ENCODE measurements around the gene SAFB2.

DNA sequence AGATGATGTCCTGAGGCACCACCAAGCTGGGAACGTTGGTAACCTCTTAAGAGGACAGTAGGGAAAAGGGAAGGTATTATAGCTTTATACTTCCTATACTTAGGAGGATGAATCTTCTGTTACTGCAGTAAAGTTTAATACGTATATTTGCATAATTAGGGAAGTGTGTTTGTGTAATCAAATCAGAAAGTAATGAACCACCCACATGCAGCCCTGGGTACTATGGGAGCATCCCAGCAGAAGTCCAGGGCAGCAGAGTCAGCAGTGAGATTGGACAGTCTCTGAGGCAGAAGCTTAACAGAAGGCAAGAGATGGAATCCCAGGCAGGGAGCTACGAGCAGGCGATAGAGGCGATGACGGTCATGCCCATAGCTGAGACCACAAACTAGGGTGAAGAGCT is 12.9 kb upstream of the SAFB2 start:
- TF ChIP-seq, protein P1, sequence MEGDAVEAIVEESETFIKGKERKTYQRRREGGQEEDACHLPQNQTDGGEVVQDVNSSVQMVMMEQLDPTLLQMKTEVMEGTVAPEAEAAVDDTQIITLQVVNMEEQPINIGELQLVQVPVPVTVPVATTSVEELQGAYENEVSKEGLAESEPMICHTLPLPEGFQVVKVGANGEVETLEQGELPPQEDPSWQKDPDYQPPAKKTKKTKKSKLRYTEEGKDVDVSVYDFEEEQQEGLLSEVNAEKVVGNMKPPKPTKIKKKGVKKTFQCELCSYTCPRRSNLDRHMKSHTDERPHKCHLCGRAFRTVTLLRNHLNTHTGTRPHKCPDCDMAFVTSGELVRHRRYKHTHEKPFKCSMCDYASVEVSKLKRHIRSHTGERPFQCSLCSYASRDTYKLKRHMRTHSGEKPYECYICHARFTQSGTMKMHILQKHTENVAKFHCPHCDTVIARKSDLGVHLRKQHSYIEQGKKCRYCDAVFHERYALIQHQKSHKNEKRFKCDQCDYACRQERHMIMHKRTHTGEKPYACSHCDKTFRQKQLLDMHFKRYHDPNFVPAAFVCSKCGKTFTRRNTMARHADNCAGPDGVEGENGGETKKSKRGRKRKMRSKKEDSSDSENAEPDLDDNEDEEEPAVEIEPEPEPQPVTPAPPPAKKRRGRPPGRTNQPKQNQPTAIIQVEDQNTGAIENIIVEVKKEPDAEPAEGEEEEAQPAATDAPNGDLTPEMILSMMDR (IDR thresholded peaks at IDR 0.05), result no peak
- TF ChIP-seq EZH2 (IDR thresholded peaks at IDR 0.05) (no peak), EZH2phosphoT487 (IDR thresholded peaks at IDR 0.05) (no peak)
